Measurements from ENCODE around the gene CD82. TPM values are rescaled to one million over a fixed set of nuclear protein-coding genes. Genes with fewer than 3 reads are reported as not detected.

Gene CD82
- total and polyA plus RNA-seq, 2 of the 8 experiments (the other 6 are each of a cell fraction or from before 2014, with no cell fraction given): 7.9 to 10.3 TPM

DNA sequence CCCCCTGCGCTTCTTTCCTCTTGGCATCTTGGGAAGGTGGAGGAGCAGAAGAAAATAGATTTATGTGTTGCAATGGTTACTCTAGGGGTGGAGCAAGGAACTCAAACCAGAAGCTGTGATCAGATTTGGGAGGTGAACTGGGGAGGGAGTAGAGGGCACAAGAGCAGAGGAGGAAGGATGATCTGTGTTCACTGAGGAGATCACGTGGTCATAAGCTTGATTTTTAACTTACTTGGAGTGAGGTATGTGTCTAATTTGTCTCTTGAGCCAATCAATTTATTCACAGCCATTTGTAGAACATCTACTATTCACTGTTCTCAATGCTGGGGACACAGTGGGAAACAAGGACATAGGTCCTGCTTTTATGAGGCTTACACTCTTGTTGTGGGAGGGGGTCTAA lies 24.8 kb upstream of the CD82 start:
- H3K18ac ChIP-seq (ENCODE audit: extremely low read depth, low read length): no peak overlapping the region
- no peaks in the 10 kb centered on the region for H3K79me2 ChIP-seq (ENCODE audit: control insufficient read depth in 1 of 2, insufficient read depth in 2 of 2, low read length in 2 of 2)
- no peak overlapping the region for H4K5ac ChIP-seq (ENCODE audit: insufficient read length, low read depth, low read length)
- no peak overlapping the region for H4K8ac ChIP-seq (ENCODE audit: extremely low read depth, insufficient read depth, low read length)
- H2BK5ac ChIP-seq (ENCODE audit: low read depth, low read length): no peak overlapping the region
- H4K20me1 ChIP-seq (replicated peaks in 1 of 2; ENCODE audit: control insufficient read depth in 1 of 2, insufficient read depth in 2 of 2, low read length in 2 of 2): no peaks in the 10 kb centered on the region
- no peak overlapping the region for H3K14ac ChIP-seq (ENCODE audit: insufficient read length)
- H3K9ac ChIP-seq (replicated peaks in 1 of 4; ENCODE audit: extremely low read depth in 1 of 4, low read depth in 3 of 4, low read length in 3 of 4): no peak overlapping the region
- peaks cover 4% of the 10 kb centered on the region; the same call in 1 of the 2 replicates for H3K23me2 ChIP-seq (ENCODE audit: low read depth, low read length)
- TF ChIP-seq NRF1 (IDR thresholded peaks at IDR 0.05; ENCODE audit: low read depth, low read length): no peak
- no peak for TF ChIP-seq BCL11A (IDR thresholded peaks at IDR 0.05; ENCODE audit: low read depth in 2 of 2, low read length in 2 of 2)
- TF ChIP-seq GABPA (IDR thresholded peaks at IDR 0.05; ENCODE audit: borderline replicate concordance, insufficient read depth, low read length): no peak
- TF ChIP-seq CREB1 (IDR thresholded peaks at IDR 0.05): no peak
- no peak for TF ChIP-seq CBX8 (IDR thresholded peaks at IDR 0.05; ENCODE audit: borderline replicate concordance, low read depth, low read length)
- no peak for TF ChIP-seq POLR2AphosphoS5 (IDR thresholded peaks at IDR 0.05; ENCODE audit: low read depth, low read length)
- no peak for TF ChIP-seq SP2 (IDR thresholded peaks at IDR 0.05; ENCODE audit: low read length)
- TF ChIP-seq CHD2 (IDR thresholded peaks at IDR 0.05; ENCODE audit: low read length): no peak
- TF ChIP-seq RBBP5 (IDR thresholded peaks at IDR 0.05; ENCODE audit: borderline replicate concordance, low read depth, low read length): no peak
- TF ChIP-seq PHF8 (conservative IDR thresholded peaks at IDR 0.05; ENCODE audit: low read depth, low read length): no peak
- TF ChIP-seq, protein P1, sequence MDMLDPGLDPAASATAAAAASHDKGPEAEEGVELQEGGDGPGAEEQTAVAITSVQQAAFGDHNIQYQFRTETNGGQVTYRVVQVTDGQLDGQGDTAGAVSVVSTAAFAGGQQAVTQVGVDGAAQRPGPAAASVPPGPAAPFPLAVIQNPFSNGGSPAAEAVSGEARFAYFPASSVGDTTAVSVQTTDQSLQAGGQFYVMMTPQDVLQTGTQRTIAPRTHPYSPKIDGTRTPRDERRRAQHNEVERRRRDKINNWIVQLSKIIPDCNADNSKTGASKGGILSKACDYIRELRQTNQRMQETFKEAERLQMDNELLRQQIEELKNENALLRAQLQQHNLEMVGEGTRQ (IDR thresholded peaks at IDR 0.05; ENCODE audit: low read length): no peak
- TF ChIP-seq RFX5 (IDR thresholded peaks at IDR 0.05; ENCODE audit: borderline replicate concordance, low read depth, low read length): no peak
- no peak for TF ChIP-seq KDM1A (IDR thresholded peaks at IDR 0.05; ENCODE audit: borderline replicate concordance, low read length)
- TF ChIP-seq GTF2F1 (IDR thresholded peaks at IDR 0.05; ENCODE audit: borderline replicate concordance, low read depth, low read length): no peak
- no peaks in the 10 kb centered on the region for H3K9me3 ChIP-seq (ENCODE audit: insufficient read depth in 2 of 2, low read depth in 1 of 2, low read length in 1 of 2)
- H2AFZ ChIP-seq (ENCODE audit: low read length): no peak overlapping the region
- H4K91ac ChIP-seq (replicated peaks; ENCODE audit: insufficient read length, low read length): no peak overlapping the region
- FAIRE-seq: no peak
- no peak overlapping the region for H3K4ac ChIP-seq (replicated peaks; ENCODE audit: insufficient read length, low read depth, low read length)
- POLR2A ChIA-PET (ENCODE audit: partially characterized antibody): no interaction called here
- H3K27ac ChIP-seq (ENCODE audit: low read depth, low read length): no peak overlapping the region
- H2BK20ac ChIP-seq (ENCODE audit: low read length): no peak overlapping the region
- peaks cover 2 to 11% (median 3%) of the 10 kb centered on the region in 4 experiments; a peak in 5 of 7 replicates for H3K4me1 ChIP-seq (replicated peaks in 1 of 4; ENCODE audit: control insufficient read depth in 3 of 4, insufficient read depth in 4 of 4, low read length in 3 of 4)
- H3K23ac ChIP-seq (ENCODE audit: insufficient read length): no peak overlapping the region
- no peak overlapping the region for H3K56ac ChIP-seq (replicated peaks; ENCODE audit: insufficient read length, low read depth, low read length)
- DNase-seq (ENCODE audit: low read depth in 1 of 2, low spot score in 2 of 2): no peak
- H2BK120ac ChIP-seq (replicated peaks; ENCODE audit: low read depth, low read length): no peak overlapping the region
- no peak overlapping the region for H3K4me3 ChIP-seq (ENCODE audit: extremely low read depth in 1 of 4, insufficient read depth in 2 of 4, low read depth in 3 of 4, low read length in 4 of 4)
- WGBS, 2 experiments (ENCODE audit: extremely low coverage in 1 of 2, insufficient coverage in 1 of 2, insufficient read length in 1 of 2, insufficient replicate concordance in 2 of 2, low coverage in 1 of 2, low lambda C conversion rate in 2 of 2, missing lambda C conversion rate in 1 of 2): 45% methylated on average over 2 of the region's 2 CpGs; no CpG with 5 or more reads in 1 of the 2 experiments
- H3K27me3 ChIP-seq (replicated peaks in 1 of 4; ENCODE audit: control insufficient read depth in 3 of 4, extremely low read depth in 1 of 4, insufficient read depth in 3 of 4, low read length in 3 of 4): peaks cover 0 to 6% (median 3%) of the 10 kb centered on the region in 4 experiments; a peak in 3 of 7 replicates
- CTCF ChIA-PET (ENCODE audit: partially characterized antibody): interaction anchor here (0.9 to 7.8 kb wide), 12 partner anchors 9 to 254 kb away, joined by 3 to 120 read pairs (median 4); partner anchors contain the start of gene CD82
- H3K36me3 ChIP-seq (ENCODE audit: control insufficient read depth in 2 of 4, insufficient read depth in 4 of 4, low read length in 3 of 4): no peaks in the 10 kb centered on the region
- no peaks in the 10 kb centered on the region for H3K79me1 ChIP-seq (ENCODE audit: low read depth, low read length)
- no peak overlapping the region; a peak in 1 of 4 replicates for H3K4me2 ChIP-seq (ENCODE audit: insufficient read depth in 1 of 2, low read depth in 2 of 2, low read length in 2 of 2)
- no peak overlapping the region for H2BK15ac ChIP-seq (ENCODE audit: low read length)
- H2BK12ac ChIP-seq (ENCODE audit: low read depth, low read length): 0 out of 2 replicates have a peak overlapping the region, but pooled peaks have one; percentile 13
- no peak overlapping the region for H2AK5ac ChIP-seq (ENCODE audit: low read depth, low read length)
